ENCODE measurements around the gene ATRNL1. TPM values are rescaled to one million over a fixed set of nuclear protein-coding genes. Genes with fewer than 3 reads are reported as not detected.

The ATRNL1 gene
- total RNA-seq, 1 experiment from 2014 or later: 1.3 TPM

DNA sequence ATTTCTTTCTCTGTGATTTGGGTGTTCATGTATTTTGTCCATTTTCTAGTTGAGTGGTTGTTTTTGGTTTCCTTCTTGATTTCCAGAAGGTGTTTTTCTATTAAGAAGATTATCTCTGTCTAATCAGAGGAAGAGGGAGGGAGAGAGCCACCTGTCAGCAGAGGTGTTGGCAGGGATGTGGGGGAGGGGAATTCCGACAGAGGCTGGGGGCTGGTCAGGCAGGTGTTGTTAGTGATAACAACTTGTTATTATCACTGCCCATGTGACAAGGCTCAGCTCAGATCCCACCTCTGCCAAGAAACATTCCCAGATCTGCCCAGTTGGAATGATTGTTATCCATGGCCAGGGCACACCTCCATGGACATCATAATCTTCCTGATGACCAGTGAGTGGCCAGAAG, 886.4 kb downstream of the ATRNL1 start:
- H4K20me1 ChIP-seq (ENCODE audit: insufficient read depth): no peaks in the 10 kb centered on the region; the same call in 1 of the 2 replicates
- no peak overlapping the region for H3K27ac ChIP-seq (ENCODE audit: low read depth, low read length)
- CTCF ChIA-PET: no interaction called here
- H3K4me3 ChIP-seq (replicated peaks in 1 of 2; ENCODE audit: low read depth in 1 of 2, low read length in 2 of 2): no peak overlapping the region
- no peaks in the 10 kb centered on the region for H3K79me2 ChIP-seq (ENCODE audit: insufficient read depth, low read length)
- no peaks in the 10 kb centered on the region for H3K4me1 ChIP-seq (ENCODE audit: control insufficient read depth in 1 of 2, insufficient read depth in 2 of 2, low read length in 2 of 2)
- H3K27me3 ChIP-seq (ENCODE audit: insufficient read depth, low read length): peaks cover 53% of the 10 kb centered on the region
- RAD21 ChIA-PET (ENCODE audit: low non-redundant PET in 1 of 2, low total read pairs in 2 of 2, uncharacterized antibody in 2 of 2, unreplicated experiment in 2 of 2): no interaction called here
- no peak overlapping the region for H3K9ac ChIP-seq (ENCODE audit: low read length)
- TF ChIP-seq RAD21 (IDR thresholded peaks at IDR 0.05; ENCODE audit: low read depth) (no peak), JUND (IDR thresholded peaks at IDR 0.05) (no peak), POLR2A (IDR thresholded peaks at IDR 0.05; ENCODE audit: borderline replicate concordance, extremely low read depth, insufficient read depth, insufficient read length) (no peak), TCF7L2 (IDR thresholded peaks at IDR 0.05; ENCODE audit: borderline replicate concordance, extremely low read depth, insufficient read depth, insufficient read length) (no peak), EGR1 (IDR thresholded peaks at IDR 0.05; ENCODE audit: low read depth) (no peak), SP1 (IDR thresholded peaks at IDR 0.05; ENCODE audit: low read depth) (no peak), YY1 (IDR thresholded peaks at IDR 0.05; ENCODE audit: extremely low read depth, insufficient replicate concordance, low read depth, low read length) (no peak), CBX3 (IDR thresholded peaks at IDR 0.05; ENCODE audit: low read depth) (no peak), CEBPB (IDR thresholded peaks at IDR 0.05; ENCODE audit: low read depth) (no peak), POLR2AphosphoS5 (IDR thresholded peaks at IDR 0.05; ENCODE audit: low read depth, low read length) (no peak), ELF1 (IDR thresholded peaks at IDR 0.05; ENCODE audit: borderline replicate concordance, low read depth) (no peak)
- TF ChIP-seq, protein P1, sequence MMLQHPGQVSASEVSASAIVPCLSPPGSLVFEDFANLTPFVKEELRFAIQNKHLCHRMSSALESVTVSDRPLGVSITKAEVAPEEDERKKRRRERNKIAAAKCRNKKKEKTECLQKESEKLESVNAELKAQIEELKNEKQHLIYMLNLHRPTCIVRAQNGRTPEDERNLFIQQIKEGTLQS (IDR thresholded peaks at IDR 0.05): no peak
- TF ChIP-seq, protein P2, sequence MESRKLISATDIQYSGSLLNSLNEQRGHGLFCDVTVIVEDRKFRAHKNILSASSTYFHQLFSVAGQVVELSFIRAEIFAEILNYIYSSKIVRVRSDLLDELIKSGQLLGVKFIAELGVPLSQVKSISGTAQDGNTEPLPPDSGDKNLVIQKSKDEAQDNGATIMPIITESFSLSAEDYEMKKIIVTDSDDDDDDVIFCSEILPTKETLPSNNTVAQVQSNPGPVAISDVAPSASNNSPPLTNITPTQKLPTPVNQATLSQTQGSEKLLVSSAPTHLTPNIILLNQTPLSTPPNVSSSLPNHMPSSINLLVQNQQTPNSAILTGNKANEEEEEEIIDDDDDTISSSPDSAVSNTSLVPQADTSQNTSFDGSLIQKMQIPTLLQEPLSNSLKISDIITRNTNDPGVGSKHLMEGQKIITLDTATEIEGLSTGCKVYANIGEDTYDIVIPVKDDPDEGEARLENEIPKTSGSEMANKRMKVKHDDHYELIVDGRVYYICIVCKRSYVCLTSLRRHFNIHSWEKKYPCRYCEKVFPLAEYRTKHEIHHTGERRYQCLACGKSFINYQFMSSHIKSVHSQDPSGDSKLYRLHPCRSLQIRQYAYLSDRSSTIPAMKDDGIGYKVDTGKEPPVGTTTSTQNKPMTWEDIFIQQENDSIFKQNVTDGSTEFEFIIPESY (IDR thresholded peaks at IDR 0.05; ENCODE audit: extremely low read depth, insufficient replicate concordance, low read length): no peak
- TF ChIP-seq, protein P3, sequence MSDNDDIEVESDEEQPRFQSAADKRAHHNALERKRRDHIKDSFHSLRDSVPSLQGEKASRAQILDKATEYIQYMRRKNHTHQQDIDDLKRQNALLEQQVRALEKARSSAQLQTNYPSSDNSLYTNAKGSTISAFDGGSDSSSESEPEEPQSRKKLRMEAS (IDR thresholded peaks at IDR 0.05): no peak
- H3K9me3 ChIP-seq (ENCODE audit: control insufficient read depth in 1 of 2, insufficient read depth in 1 of 2, low read depth in 1 of 2, low read length in 2 of 2): no peaks in the 10 kb centered on the region
- H3K9me2 ChIP-seq (ENCODE audit: insufficient read depth): no peaks in the 10 kb centered on the region
- no peaks in the 10 kb centered on the region for H3K36me3 ChIP-seq (ENCODE audit: control insufficient read depth in 1 of 2, insufficient read depth in 2 of 2, low read length in 2 of 2)
- ATAC-seq (no peak), DNase-seq (ENCODE audit: low read depth, low spot score) (no peak)
- POLR2A ChIA-PET: no interaction called here
- no peak overlapping the region for H3K4me2 ChIP-seq (ENCODE audit: low read length)
- intact Hi-C loops (cut with micrococcal nuclease): no loop called here
- no TSS peak for BruUV-seq (replicated peaks)
- H2AFZ ChIP-seq (ENCODE audit: low read depth, low read length, poor library complexity, severe bottlenecking): no peak overlapping the region
